Fibroblast of peridontal ligament (primary cell): ENCODE measurements around the gene KIRREL3.
A peak's percentile ranks its signal among the peaks of the same experiment; 100 is the strongest.

Experiments used
- DNase-seq: peaks from one replicate; pipeline ENCODE4 v3.0.0-alpha.2; 2010; ENCODE audit errors: extremely low read depth

Gene KIRREL3

GRCh38 chr11:126467471-126467870 is 533.1 kb downstream of the KIRREL3 start:
- DNase-seq, result no peak

GRCh38 chr11:126467046-126467370 is 533.6 kb downstream of the KIRREL3 start:
- DNase-seq, result no peak

DNA sequence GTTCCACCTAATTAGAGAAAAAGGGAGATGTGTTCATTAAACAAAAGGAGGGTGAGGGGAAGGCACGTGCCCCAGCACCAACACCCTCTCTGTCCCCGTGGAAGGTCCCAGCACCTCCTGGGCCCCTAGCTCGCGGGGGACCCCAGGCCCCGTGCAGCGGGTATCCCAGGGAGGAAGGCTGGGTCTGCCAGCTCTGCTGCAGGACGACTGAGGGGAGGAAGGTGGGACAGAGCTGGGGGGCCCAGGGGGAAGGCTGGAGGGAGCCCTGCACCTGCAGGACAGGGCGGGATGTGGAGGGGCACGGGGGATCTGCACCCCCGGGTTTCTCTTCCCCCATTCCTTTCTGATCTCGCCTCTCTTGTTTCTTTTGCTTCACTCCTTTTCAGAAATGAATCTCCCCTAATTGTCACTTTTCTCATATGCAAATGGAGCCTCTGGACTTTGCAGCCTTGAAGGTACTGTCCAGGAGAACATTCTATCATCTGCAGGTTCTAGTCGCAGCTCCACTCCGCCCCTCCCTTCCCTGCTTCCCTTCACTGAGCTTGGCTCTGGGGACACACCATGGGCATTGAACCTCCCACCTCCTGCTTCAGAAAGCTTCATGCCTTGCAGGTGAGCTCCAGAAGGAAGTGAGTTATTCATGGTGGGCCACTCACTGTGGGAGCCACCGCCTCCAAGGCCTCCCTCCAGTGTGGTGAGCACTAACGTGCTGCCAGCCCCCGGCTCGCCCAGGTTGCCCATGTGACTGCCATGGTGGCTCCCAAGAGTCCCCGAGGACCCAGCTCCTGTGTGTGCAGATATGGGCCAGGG is 534.1 kb downstream of the KIRREL3 start:
- DNase-seq, result no peak

DNA sequence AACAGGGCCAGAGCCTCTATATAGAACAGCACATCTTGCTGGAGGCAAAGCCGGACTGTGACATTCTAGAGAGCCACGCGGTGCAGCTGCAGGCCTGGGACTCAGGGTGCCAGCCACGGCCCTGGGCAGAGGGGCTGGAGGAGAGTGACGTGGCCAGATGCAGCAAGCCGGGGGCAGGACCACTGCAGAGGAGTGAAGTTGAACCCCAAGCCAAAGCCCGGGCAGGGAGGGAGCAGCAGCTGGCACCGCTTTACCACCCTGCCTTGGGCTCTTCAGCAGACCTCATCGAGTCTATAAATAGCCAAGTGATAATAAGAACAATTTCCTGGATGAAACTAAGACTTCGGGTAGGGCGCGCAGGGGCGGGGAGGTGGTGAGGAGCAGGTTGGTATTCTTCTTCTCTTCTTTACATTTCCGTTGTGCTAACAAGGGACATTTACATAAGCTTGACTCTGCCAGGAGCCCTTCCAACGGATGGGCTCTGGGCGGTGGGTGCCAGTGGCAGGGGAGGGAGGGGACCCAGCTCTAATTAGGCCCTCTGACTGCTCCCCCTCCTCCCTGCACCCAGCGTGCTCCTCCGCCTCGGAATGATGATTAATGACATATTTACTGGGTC is 534.9 kb downstream of the KIRREL3 start:
- DNase-seq, result no peak

DNA sequence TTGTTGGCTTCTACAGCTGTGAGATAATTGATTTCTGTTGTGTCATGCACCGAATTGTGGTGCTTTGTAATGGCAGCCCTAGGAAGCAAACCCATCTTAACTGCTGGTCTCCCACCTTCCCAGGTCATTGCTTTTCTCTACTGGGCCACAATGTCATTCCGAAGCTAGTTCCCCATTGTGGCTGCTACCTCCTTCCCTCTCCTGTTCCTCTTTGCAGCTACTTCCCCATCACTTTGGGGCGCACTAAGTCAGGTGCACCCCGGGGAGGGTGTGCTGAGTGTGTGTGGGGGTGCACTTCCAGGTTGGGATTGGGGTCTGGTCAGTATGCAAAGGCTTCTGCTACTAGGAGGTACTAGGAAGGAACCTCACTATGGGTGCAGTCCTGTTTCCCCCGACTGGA is 535.8 kb downstream of the KIRREL3 start:
- no peak for DNase-seq

DNA sequence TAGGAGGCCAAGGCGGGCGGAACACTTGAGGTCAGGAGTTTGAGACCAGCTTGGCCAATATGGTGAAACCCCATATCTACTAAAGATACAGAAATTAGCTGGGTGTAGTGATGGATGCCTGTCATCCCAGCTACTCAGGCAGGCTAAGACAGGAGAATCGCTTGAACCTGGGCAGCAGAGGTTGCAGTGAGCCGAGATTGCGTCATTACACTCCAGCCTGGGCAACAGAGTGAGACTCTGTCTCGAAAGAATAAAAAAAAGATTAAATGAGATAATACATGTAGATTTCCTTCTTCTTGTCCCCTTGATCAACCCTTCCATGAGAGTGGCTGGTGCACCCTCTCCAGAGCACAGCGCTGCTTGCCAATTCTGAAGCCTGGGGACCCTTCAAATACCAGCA is 538.1 kb downstream of the KIRREL3 start:
- no peak for DNase-seq

GRCh38 chr11:126461996-126462395 is 538.6 kb downstream of the KIRREL3 start:
- no peak for DNase-seq

GRCh38 chr11:126461096-126461440 is 539.5 kb downstream of the KIRREL3 start:
- no peak for DNase-seq

- DNase-seq, result no peak
Observed at GRCh38 chr11:126460417-126461095, 540.0 kb downstream of the KIRREL3 start.

- peak; percentile 85 for DNase-seq
Observed at GRCh38 chr11:126459691-126460281, 540.8 kb downstream of the KIRREL3 start.

GRCh38 chr11:126457817-126458216 is 542.8 kb downstream of the KIRREL3 start:
- no peak for DNase-seq

GRCh38 chr11:126456783-126457542 is 543.6 kb downstream of the KIRREL3 start:
- DNase-seq, result no peak

DNA sequence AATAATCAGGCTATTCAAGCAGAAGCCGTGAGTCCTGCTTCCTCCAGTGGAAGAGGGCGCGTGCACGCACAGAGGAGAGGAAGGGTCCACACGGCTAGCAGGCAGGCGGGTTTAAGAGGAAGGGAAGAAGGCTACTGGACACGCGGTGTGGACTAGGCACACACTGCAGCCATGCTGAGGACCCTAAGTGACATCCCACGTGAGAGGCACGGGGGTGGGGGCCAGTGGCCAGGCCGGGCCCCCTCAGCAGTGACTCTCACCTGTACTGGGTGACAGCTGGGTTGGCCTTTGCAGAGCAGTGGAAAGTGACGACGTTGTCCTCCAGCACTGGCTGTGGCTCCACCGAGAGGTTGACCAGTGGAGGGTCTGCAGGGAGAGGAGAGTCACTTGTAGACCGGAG is 544.5 kb downstream of the KIRREL3 start:
- DNase-seq, result no peak

DNA sequence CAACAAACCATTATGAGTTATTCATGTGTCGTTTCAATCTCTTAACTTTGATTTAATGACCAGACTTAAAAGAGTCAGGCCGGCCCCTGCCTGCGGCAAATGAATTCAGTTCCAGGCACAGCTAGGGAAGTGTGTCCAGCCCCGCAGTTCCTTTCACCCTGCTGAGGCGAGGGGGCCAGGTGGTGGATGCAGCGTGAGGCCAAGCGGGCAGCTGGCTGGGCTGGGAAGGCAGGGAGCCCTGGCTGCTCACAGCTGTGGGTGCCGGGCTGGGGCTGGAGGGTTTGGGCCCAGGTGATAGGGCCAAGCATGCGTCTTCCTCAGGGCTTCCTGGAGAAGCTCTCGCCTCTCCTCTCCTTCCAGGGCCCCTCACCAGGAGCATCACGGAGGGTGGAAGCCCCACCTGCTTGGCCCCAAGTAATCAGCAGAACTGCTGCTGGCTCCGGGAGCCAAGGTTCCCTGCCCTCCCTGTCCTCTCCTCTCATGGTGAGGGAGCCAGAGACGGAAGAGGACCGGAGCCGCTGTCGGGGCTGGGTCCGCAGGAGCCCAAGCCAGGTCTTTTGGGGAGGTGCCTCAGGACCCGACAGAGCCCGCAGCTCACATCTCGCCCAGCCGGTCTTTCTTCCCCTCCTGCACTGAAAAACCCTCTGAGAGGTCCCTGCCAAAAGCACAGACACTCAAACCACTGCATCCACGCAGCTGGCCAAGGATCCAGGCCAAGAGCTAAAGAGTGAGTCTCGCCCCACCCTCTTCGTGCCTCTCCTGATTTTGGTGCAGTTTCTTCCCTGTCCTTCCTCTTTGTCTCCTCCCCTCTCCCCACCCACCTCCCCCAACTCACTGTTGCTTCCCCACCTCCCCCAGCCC is 548.1 kb downstream of the KIRREL3 start:
- DNase-seq, result peak; percentile 2

- no peak for DNase-seq
Observed at GRCh38 chr11:126451211-126451802, 549.3 kb downstream of the KIRREL3 start.

DNA sequence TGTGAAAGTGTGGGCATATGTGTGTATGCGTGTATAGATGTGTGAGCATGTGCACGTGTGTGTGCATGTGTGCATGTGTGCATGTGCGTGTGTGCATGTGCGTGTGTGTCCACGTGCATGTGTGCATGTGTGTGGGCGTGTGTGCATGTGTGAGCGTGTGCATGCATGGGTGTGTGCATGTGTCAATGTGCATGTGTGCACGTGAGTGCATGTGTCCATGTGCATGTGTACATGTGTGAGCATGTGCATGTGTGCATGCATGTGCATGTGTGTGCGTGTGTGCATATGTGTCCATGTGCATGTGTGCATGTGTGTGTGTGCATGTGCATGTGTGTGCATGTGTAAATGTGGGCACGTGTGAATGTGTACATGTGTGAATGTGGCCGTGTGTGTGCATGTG is 549.8 kb downstream of the KIRREL3 start:
- DNase-seq, result no peak

DNA sequence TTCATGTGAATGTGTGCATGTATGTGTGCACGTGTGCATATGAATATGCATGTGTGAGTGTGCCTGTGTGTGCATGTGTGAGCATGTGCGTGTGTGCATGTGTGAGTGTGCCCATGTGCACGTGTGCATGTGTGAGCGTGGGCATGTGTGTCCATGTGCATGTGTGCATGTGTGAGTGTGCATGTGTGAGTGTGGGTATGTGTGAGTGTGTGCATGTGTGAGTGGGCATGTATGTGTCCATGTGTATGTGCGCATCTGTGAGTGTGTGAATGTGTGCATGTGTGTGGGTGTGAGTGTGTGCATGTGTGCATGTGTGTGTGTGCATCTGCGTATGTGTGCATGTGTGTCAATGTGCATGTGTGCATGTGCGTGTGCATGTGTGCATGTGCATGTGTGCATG is 550.4 kb downstream of the KIRREL3 start:
- no peak for DNase-seq

- no peak for DNase-seq
Observed at GRCh38 chr11:126446581-126446980, 554.0 kb downstream of the KIRREL3 start.

DNA sequence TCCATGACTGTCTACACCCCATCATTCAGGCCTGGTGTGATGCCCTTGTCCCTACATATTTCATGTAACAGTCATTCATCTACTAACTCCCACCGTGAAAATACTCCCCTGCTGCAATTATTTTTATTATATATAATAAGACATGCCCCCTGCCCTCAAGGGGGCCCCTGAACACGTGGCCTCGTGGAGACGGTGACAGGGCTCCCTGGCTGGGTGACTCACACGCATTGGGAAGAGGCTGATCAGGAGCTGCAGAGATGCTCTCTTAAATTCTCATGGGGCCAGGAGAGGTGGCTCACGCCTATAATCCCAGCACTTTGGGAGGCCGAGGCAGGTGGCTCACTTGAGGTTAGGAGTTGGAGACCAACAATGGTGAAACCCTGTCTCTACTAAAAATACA is 556.5 kb downstream of the KIRREL3 start:
- no peak for DNase-seq

GRCh38 chr11:126443120-126443519 is 557.5 kb downstream of the KIRREL3 start:
- DNase-seq, result no peak
